SH-SY5Y (cell line): Measurements from ENCODE around the gene KLHDC3.
A peak's percentile ranks its signal among the peaks of the same experiment; 100 is the strongest.

ENCODE experiments used
- GATA2 ChIP-seq: IDR thresholded peaks from 2 replicates; pipeline ENCODE4 v1.6.1; 2011; ENCODE audit warnings: mild to moderate bottlenecking, low read depth, low read length
- GATA3 ChIP-seq: IDR thresholded peaks from 2 replicates; pipeline ENCODE4 v1.6.1; 2011; ENCODE audit warnings: low read depth, mild to moderate bottlenecking, low read length, moderate library complexity

Gene KLHDC3, protein sequence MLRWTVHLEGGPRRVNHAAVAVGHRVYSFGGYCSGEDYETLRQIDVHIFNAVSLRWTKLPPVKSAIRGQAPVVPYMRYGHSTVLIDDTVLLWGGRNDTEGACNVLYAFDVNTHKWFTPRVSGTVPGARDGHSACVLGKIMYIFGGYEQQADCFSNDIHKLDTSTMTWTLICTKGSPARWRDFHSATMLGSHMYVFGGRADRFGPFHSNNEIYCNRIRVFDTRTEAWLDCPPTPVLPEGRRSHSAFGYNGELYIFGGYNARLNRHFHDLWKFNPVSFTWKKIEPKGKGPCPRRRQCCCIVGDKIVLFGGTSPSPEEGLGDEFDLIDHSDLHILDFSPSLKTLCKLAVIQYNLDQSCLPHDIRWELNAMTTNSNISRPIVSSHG

DNA sequence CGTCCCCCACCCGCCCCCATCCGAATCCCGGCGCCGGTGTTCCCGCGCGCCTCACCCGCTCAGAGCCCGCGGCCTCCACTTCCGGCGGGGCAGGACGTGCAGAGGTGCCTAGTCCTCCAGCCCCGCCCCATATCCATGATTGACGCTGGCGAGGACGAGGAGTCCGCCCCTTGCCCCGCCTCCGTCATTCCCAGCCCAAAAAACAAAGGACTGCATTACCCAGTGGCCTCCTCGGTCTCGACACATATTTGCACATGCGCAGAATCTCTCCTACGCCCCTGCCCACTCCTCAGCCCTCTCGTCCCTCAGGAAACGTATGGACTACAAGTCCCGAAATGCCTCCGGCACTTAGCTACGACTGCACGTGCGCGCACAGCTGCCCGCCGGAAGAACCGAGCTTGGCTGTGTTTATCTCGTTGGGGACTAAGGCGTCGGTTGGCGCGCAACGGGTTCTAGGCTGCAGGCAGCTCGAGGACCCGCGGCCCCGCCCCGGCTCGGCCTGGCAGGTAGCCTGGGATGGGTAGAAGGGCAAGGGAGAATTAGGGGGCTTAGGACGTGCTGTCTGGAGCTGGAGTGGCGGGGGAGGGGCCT is at the start of gene KLHDC3, which contains the start of gene MEA1:
Gene KLHDC3 (plus strand): TSS at position 407 of the 591 bp plus-strand sequence. CDS start 2,944 bp downstream, outside the sequence.
Gene MEA1 (minus strand): TSS at position 104 of the 591 bp plus-strand sequence. CDS start 133 bp downstream, outside the sequence.
- peak; percentile 56 for TF ChIP-seq GATA2
- TF ChIP-seq GATA3 = no peak

DNA sequence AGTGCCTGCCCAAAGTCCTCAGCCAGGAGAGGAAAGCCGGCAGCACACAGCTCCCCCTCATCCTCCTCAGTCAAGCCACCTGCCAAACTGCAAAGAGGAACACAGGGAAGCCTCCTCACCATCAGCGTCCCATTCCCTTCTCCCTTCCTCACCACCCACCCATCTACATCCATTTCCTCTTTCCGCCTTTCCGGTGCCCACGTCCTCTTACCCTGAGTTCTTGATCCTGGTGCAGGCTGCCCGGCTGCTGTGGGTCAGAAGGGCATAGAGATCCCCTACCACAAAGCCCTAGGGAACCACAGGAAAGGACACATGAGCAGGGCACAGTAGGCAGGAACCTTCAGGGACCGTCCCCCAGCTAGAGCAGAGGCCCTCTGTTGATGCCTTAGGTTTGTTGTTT is 47.5 kb upstream of the KLHDC3 start:
- TF ChIP-seq GATA2 (no peak), GATA3 (no peak)

DNA sequence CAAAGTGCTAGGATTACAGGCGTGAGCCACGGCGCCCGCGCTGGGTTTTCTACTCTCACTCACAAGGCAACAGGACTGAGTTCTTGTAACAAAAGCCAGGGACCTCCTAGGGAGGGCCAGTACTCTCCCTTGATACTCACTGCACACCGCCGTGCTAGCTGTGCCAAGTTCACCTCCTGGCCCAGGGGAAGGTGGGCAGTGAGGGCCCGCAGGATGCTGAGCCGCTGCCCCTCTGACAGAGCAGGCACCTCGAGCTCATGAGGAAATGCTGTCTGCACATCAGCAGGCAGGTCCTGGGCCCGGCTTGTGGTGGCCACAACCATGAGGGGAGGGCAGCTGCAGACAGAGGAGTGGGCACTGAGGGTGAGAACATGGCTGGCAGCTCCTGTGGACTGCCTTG is 46.8 kb upstream of the KLHDC3 start:
- TF ChIP-seq GATA3 (no peak), GATA2 (no peak)

DNA sequence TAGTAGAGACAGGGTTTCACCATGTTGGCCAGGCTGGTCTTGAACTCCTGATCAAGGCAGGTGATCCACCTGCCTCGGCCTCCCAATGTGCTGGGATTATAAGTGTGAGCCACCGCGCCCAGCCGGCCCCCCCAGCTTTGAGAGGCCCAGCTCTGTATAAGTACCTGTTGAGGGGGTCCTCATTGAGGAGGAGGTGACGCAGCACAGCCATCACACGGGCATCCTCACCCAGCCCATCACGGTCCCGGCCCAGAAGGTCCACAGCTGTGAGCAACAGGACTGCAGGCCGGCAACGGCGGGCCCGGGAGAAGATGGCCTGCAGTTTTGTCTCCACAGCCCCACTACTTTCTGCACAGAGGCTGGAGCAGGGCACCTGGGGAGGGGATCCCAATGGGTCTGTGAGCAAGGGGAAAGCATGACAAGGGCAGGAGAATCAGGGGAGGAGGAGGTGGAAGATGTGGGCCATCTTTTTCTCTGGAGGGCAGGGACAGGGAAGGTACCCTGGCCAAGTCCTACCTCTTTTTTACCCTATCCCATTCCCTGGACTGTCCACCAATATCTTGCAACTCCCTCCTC is 45.8 kb upstream of the KLHDC3 start:
- TF ChIP-seq GATA3 (no peak), GATA2 (no peak)

DNA sequence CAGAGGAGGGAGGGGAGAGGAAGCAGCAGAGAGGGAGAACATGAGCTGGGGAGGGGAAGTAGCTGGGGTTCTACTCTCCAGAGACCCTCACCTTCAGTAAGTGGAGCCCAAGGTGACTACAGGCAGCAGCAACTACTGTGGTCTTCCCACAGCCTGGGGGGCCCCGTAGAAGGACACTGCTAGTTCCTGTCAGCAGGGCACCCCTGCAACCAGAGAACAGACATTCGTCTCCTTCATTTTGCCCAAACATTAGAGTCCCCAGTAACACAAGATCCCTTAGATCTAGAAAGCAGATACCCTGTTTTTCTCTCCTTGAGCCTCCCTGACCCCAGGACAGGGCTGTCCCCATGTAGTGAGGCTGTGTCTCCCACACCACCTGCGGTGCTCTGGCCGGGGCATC is 45.3 kb upstream of the KLHDC3 start:
- TF ChIP-seq GATA3 = no peak
- no peak for TF ChIP-seq GATA2

DNA sequence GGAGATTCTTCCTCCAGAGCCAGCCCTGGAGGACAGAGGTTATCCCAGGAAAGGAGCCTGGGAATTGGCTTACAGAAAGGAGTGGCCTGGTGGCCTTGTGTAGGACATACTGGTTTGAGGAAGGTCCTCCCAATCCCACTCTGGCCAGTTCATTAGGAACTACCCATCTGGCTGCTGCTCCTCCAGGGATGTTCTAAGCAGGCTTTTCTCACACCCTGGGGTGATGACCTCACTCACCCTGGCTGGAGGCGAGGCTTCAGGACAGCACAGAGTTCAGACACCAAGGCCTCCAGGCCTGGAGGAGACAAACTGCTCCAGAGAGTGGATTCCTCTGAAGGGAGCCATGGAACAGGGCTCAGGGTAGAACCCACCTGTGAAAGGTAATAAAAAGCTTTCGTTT is 44.6 kb upstream of the KLHDC3 start:
- no peak for TF ChIP-seq GATA3
- no peak for TF ChIP-seq GATA2

DNA sequence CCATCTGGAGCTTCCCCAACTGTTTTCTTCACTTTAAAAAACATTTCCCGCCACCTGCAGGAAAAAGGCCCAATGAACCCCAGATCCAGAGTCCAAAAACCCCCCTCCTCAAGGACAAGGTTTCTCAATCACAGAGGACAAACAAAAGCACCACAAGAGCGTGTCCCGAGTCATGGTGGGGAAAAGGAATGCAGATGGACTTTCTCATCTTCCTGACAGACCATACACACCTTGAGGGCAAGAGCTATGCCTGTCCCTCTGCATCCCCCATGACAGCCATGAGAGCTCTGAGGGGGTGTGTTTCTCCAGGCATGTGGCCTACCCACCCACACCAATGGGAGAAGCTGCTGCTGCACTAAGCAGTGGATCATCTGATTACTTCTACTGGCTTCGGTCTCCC is 44.1 kb upstream of the KLHDC3 start:
- no peak for TF ChIP-seq GATA3
- TF ChIP-seq GATA2 = no peak

DNA sequence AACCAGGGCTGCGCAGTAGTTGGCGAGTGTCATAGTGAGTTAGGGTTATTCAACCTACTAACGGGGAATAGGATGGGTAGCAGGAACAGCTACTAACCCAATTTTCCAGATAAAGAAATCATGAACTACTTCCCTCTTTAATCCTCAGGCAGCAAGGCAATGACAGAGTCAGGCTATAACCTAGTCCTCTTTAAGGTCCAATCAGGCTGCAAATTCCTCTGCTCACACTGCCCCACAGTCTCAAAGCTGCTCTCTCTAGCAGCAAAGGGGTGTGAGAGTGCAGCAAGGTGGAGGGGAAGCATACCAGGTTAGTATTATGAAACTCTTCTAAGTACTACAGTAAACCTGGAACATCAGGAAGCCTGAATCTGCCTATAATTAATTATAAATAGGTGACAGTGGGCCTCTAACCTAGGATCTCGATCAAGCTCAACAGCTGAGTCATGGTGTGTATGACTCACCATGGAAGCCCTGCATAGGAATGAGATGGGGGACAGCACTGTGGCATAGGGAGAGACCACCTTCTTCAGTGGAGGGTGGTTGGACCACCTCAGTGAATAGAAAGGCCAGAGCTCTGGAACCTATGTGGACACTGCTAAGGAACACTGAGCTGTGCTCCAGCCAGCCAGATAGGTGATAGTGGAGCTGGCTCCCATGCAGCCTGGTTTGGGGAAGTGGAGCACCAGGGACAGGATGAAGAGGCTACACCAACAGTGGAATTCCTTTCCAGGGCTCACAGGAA is 43.0 kb upstream of the KLHDC3 start:
- TF ChIP-seq GATA3 = no peak
- TF ChIP-seq GATA2 = no peak

DNA sequence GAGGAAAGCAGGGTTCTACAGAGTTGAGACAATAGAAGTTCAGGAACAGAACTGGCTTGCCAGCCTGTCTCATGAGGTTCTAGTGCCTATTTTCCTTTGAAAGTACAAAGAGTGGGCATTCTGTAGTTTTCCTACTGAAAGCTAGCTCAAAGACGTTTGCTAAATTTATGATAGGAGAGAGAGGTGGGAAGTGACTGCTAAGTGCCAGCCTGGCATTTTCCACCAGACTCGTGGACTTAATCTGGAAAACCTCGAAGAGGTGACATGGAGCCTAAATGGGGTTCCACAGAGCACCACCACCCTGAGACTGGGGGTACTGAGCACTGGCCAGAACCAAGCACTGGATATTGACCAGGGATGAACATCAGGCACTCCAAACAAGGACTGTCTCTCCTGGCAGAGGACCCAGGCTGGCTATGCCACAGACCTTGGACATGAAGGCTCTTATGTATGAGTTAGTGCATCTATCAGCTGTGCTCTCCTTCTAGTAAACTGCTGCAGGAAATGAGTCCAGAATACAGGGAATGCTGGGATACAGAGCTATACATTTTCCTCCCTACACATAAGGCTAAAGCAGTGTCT is 42.2 kb upstream of the KLHDC3 start:
- TF ChIP-seq GATA2 (no peak), GATA3 (no peak)

DNA sequence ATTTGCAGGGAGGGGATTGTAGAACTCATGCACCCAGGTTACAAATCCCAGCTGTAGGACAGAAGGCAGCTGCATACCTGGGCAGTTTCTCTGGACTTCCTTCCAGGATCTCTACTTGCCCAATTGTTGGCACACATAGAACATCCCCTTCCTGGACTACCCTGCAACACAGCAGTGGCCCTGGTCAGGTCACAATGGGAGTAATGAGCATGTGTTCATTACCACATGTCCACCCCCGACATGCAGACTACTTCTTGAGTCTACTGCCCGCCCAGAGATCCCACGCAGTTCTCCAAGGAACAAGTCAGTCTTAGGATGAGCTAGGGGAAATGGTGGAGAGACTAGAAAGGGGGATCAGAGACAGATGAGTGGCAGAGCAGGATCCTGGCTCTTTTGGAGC is 40.1 kb upstream of the KLHDC3 start:
- no peak for TF ChIP-seq GATA3
- no peak for TF ChIP-seq GATA2

DNA sequence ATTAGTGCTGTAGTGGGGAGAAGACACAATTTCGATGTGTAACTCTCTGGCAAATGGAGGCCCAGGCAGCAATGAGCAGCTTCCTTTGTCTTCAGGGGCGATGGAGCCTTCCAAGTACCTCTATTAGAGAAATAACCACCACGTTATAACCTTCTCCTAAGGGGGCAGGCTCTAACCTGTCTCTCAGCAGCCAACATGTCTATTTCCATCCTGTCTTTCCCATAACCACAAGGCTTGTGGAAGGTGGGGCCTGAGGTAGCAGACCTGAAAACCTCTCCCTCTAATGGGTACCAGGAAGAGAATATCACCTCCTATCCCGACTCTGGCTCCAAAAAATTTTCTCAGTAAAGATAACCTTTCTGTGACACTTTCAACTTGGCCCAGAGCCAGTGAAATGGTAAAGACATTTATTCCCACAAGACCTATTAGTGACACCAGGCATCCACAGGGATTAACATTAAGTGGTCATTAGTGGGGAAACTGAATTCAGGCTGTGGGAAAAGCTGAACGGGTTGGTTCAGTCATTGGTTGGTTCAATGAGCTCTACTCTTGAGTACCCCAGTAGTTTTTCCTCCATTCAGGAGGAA is 39.0 kb upstream of the KLHDC3 start:
- TF ChIP-seq GATA3 = no peak
- no peak for TF ChIP-seq GATA2

DNA sequence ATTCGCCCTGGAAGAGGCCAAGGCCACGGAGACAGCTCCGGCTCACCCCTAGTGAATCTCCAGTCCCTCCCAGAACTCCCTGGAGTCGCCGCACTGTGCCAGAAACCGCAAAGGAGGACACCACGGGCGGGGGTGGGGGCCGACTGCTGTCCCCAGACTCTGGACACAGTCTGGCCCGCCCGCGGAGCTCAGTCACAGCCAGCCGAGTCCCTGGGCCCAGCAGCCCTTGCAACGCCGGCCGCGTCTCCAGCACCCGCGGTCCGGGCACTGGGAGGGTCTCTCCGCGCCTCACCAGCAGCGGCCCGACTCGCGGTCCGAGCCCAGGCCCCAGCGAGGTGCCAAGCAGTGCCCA is 35.6 kb upstream of the KLHDC3 start:
- TF ChIP-seq GATA2 = no peak
- no peak for TF ChIP-seq GATA3

DNA sequence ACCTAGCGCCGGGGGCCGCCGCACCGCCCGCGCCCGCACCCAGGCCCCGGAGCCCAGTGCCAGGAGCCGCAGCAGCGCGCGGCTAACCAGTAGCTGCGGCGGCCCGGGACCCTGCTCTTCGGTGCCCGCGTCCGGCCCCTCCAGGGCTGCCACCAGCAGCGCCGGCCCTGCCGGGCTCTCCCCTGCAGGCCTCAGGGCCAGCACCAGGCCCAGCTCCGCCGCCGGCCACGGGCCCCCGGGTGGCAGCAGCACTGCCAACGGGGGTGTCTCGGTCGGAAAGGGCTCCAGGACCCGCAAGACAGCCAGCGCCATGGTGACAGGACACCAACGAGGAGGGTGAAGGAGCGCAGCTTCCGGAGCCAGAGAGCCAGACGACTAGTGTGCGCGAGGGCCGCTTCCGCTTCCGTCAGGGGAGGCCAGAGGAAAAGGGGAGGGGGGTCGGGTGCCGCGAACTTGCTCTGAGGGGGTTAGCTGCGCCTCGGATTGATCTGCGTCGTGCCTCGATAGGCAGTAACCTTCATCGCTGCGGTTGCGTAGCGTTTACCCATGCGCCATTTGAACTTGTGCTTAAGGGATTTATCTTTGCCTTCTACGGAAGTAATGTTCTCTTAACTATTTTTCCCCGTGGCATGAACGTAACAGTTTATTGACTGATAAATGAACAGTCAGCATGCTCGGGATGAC is 35.1 kb upstream of the KLHDC3 start, which contains the start of gene PEX6:
Gene PEX6 (minus strand): TSS at position 343 of the 684 bp plus-strand sequence. CDS start 31 bp downstream, at position 312.
- TF ChIP-seq GATA3 (no peak), GATA2 (no peak)
